K562 (cell line): ENCODE measurements around the gene GXYLT2. TPM values are rescaled to one million over a fixed set of nuclear protein-coding genes. Genes with fewer than 3 reads are reported as not detected.
A peak's percentile ranks its signal among the peaks of the same experiment; 100 is the strongest.

Experiments
- ATAC-seq: fragments of 200-7000 bp; cut with Tn5 transposase; 3 replicates; pipeline ENCODE4 v1.9.1; 2020; ENCODE audit warnings: moderate library complexity
- BruUV-seq: library from RNA; stranded (reverse); fragments of 400-500 nt; replicated peaks from 2 replicates; lab custom pipeline; 2021; lab: Mats Ljungman, UMichigan
- CTCF ChIA-PET: fragments of 300-600 bp; formaldehyde crosslinking; extraction: SDS; loops from one replicate; lab custom pipeline; 2021; ENCODE audit warnings: low intra/inter-chr PET ratio; lab: Yijun Ruan, JAX
- POLR2A ChIA-PET: fragments of 300-600, 350-650 bp; sonication (Branson Sonifier 250); formaldehyde crosslinking; extraction: SDS; loops from one replicate; lab custom pipeline; 2021; ENCODE audit warnings: antibody characterized with exemption, inconsistent platforms; lab: Yijun Ruan, JAX
- DNase-seq, 4 experiments: peaks; one replicate each; pipeline versions ENCODE4 v3.0.0 to v3.0.0-alpha.2; 2011 to 2018; ENCODE audit warnings: low spot score in 3 of 4, mixed read lengths in 3 of 4; ENCODE audit errors: extremely low read depth in 1 of 4
- FAIRE-seq: peaks from 2 replicates; lab custom pipeline; 2011; peaks lifted over from hg19 to GRCh38; lab: Jason Lieb, UNC
- H2AFZ ChIP-seq: 2 replicates; pipeline ENCODE4 v1.6.0; 2011; ENCODE audit warnings: low read depth, low read length, control low read depth, inconsistent platforms
- H3K27ac ChIP-seq: fragments of 200-600 bp; 3 replicates; pipeline ENCODE4 v1.8.0; 2011; ENCODE audit warnings: low read depth, mild to moderate bottlenecking, control low read depth, inconsistent platforms, low read length, moderate library complexity, mixed read lengths; ENCODE audit errors: extremely low read depth
- H3K27me3 ChIP-seq, 2 experiments: fragments of 300-600 bp in 1 of 2; 2 replicates in 1 of 2; 3 replicates in 1 of 2; pipeline versions ENCODE4 v1.6.0 to v1.8.0; 2011; ENCODE audit warnings: inconsistent platforms in 2 of 2, low read length in 2 of 2, mild to moderate bottlenecking in 1 of 2, mixed read lengths in 1 of 2, moderate library complexity in 1 of 2; ENCODE audit not compliant: control insufficient read depth in 2 of 2, insufficient read depth in 2 of 2
- H3K36me3 ChIP-seq: fragments of 300-600 bp; 3 replicates; pipeline ENCODE4 v1.8.0; 2011; ENCODE audit warnings: mild to moderate bottlenecking, low read length, inconsistent platforms; ENCODE audit not compliant: control insufficient read depth, insufficient read depth
- H3K4me1 ChIP-seq, 2 experiments: fragments of 200-600 bp in 1 of 2; replicated peaks in 1 of 2; 2 replicates in 1 of 2; 3 replicates in 1 of 2; pipeline versions ENCODE4 v1.5.1 to v1.8.0; 2011; ENCODE audit warnings: inconsistent platforms in 2 of 2, low read length in 2 of 2, mild to moderate bottlenecking in 1 of 2, mixed read lengths in 1 of 2, moderate library complexity in 1 of 2; ENCODE audit not compliant: control insufficient read depth in 2 of 2, insufficient read depth in 2 of 2
- H3K4me2 ChIP-seq: 2 replicates; pipeline ENCODE4 v1.6.1; 2011; ENCODE audit warnings: low read length, control low read depth, inconsistent platforms, mixed read lengths; ENCODE audit not compliant: insufficient read depth
- H3K4me3 ChIP-seq: fragments of 200-600 bp; sonication (generic), shearing (Covaris generic); 2 replicates; pipeline ENCODE4 v1.5.1; 2016; ENCODE audit warnings: control low read depth, inconsistent platforms
- H3K79me2 ChIP-seq: fragments of 200-600 bp; 3 replicates; pipeline ENCODE4 v1.8.0; 2011; ENCODE audit warnings: low read length, inconsistent platforms; ENCODE audit not compliant: control insufficient read depth, insufficient read depth
- H3K9ac ChIP-seq, 2 experiments: 2 replicates each; pipeline versions ENCODE4 v1.6.0 to v1.6.1; 2011; ENCODE audit warnings: low read depth in 2 of 2, low read length in 2 of 2, control low read depth in 1 of 2, inconsistent platforms in 1 of 2, mild to moderate bottlenecking in 1 of 2, mixed read lengths in 1 of 2; ENCODE audit not compliant: insufficient read depth in 1 of 2
- H3K9me1 ChIP-seq: one replicate; pipeline ENCODE4 v1.6.0; 2011; ENCODE audit warnings: inconsistent platforms, mild to moderate bottlenecking, low read length, moderate library complexity; ENCODE audit not compliant: control insufficient read depth, insufficient read depth
- H3K9me3 ChIP-seq: replicated peaks from 2 replicates; pipeline ENCODE4 v1.5.1; 2011; ENCODE audit warnings: low read depth, low read length, inconsistent platforms; ENCODE audit not compliant: control insufficient read depth, insufficient read depth
- H4K20me1 ChIP-seq: replicated peaks from 2 replicates; pipeline ENCODE4 v1.6.1; 2011; ENCODE audit warnings: low read length, inconsistent platforms, mixed read lengths; ENCODE audit not compliant: control insufficient read depth, insufficient read depth
- BACH1 ChIP-seq: fragments of 200-800 bp; sonication (Bioruptor generic); IDR thresholded peaks from 2 replicates; pipeline ENCODE4 v1.6.1; 2016; ENCODE audit warnings: missing genetic modification characterization, missing compliant biosample characterization
- CEBPB ChIP-seq: fragments of 450-650 bp; IDR thresholded peaks from 2 replicates; pipeline ENCODE4 v1.6.1; 2016; ENCODE audit warnings: missing genetic modification characterization, missing compliant biosample characterization
- CEBPG ChIP-seq, 3 experiments: fragments of 200-800 bp in 1 of 3; sonication (Bioruptor generic) in 1 of 3; sonication (generic) in 1 of 3; formaldehyde crosslinking in 1 of 3; IDR thresholded peaks in 2 of 3; conservative IDR thresholded peaks in 1 of 3; 2 replicates each; pipeline versions ENCODE4 v1.6.1 to v1.8.0; 2016 to 2022; ENCODE audit warnings: missing compliant biosample characterization in 2 of 3, missing genetic modification characterization in 2 of 3, mild to moderate bottlenecking in 1 of 3, missing genetic modification reagents in 1 of 3
- DEAF1 ChIP-seq: fragments of 450-650 bp; formaldehyde crosslinking; IDR thresholded peaks from 2 replicates; pipeline ENCODE4 v1.4.0; 2020; ENCODE audit warnings: mild to moderate bottlenecking, moderate library complexity
- FOXJ2 ChIP-seq: fragments of 200-800 bp; sonication (Bioruptor generic); IDR thresholded peaks from 2 replicates; pipeline ENCODE4 v1.6.1; 2016; ENCODE audit warnings: missing genetic modification characterization, missing compliant biosample characterization
- LEF1 ChIP-seq: fragments of 450-650 bp; IDR thresholded peaks from 2 replicates; pipeline ENCODE4 v1.6.1; 2016; ENCODE audit warnings: mild to moderate bottlenecking
- RFX1 ChIP-seq: fragments of 450-650 bp; IDR thresholded peaks from 2 replicates; pipeline ENCODE4 v1.6.1; 2016; ENCODE audit warnings: mild to moderate bottlenecking, moderate library complexity
- SUPT5H ChIP-seq: fragments of 450-650 bp; IDR thresholded peaks from 2 replicates; pipeline ENCODE4 v1.6.1; 2016
- ZNF184 ChIP-seq: sonication (generic); formaldehyde crosslinking; IDR thresholded peaks from 2 replicates; pipeline ENCODE4 v1.5.0; 2020; ENCODE audit warnings: missing genetic modification reagents
- WGBS: fragments of 100-300 bp; shearing (Covaris generic); methylation state at CpG from one replicate; pipeline ENCODE4 v1.1.6; 2016; ENCODE audit warnings: low coverage, mixed read lengths; ENCODE audit not compliant: insufficient coverage; ENCODE audit errors: missing lambda C conversion rate; 5-methylcytosine and 5-hydroxymethylcytosine counted together
- in situ Hi-C: fragments of 300-500 bp; cut with MboI; formaldehyde crosslinking; loops from 4 replicates; pipeline ENCODE4 v1.15.0; 2018; ENCODE audit warnings: inconsistent platforms, mixed read lengths
- intact Hi-C: fragments of 100-400 bp; cut with micrococcal nuclease; formaldehyde crosslinking; loops from 2 replicates; pipeline ENCODE4 v1.14.2; 2022
- polyA plus RNA-seq, 8 experiments: library from polyadenylated mRNA; depleted of rRNA in 4 of 8; stranded (reverse) in 5 of 8; unstranded in 3 of 8; fragments of >200 nt; fragmentation: Nextera tagmentation in 2 of 8; fragmentation: Illumina TruSeq in 1 of 8; extraction: Ambion mirVana in 2 of 8; extraction: Trizol in 1 of 8; gene quantifications; 2 replicates each; pipeline versions ENCODE4 v1.2.1 to v1.2.3, GENCODE V29; 2011 to 2014; ENCODE audit warnings: inconsistent platforms in 1 of 8, missing spikeins in 1 of 8
- total RNA-seq, 7 experiments: library from RNA; depleted of rRNA in 6 of 7; stranded (reverse); fragments of >200 nt in 6 of 7; fragmentation: Illumina TruSeq in 2 of 7; extraction: Trizol in 2 of 7; gene quantifications; 2 replicates each; pipeline versions ENCODE4 v1.2.1 to v1.2.3, GENCODE V29; 2011 to 2021; ENCODE audit warnings: low replicate concordance in 1 of 7

Gene GXYLT2
- total and polyA plus RNA-seq, 9 of the 15 experiments (the other 6 are each of a cell fraction or from before 2014, with no cell fraction given) = 0.71 to 6.0 (median 3.3) TPM

GRCh38 chr3:72960812-72961518, 73.1 kb downstream of the GXYLT2 start:
- in situ Hi-C loops = no loop called here

More at GRCh38 chr3:72960812-72961518, 73.1 kb downstream of the GXYLT2 start:
- H4K20me1 ChIP-seq = no peaks in the 10 kb centered on the region
- no peaks in the 10 kb centered on the region for H3K9me1 ChIP-seq
- H3K4me3 ChIP-seq = no peak overlapping the region
- H3K9me3 ChIP-seq = no peaks in the 10 kb centered on the region
- BruUV-seq = no TSS peak
- POLR2A ChIA-PET = no interaction called here
- ATAC-seq (peak; percentile 49; the same call in 1 of the 3 replicates), FAIRE-seq (no peak), DNase-seq (peak in 1 of 4 experiments; percentile 12)
- intact Hi-C loops = no loop called here
- H3K4me2 ChIP-seq = no peak overlapping the region
- H3K4me1 ChIP-seq = no peaks in the 10 kb centered on the region
- no peak overlapping the region for H3K27ac ChIP-seq
- no peaks in the 10 kb centered on the region for H3K36me3 ChIP-seq
- WGBS = 37% methylated on average over 6 of the region's 7 CpGs
- no peaks in the 10 kb centered on the region for H3K27me3 ChIP-seq
- CTCF ChIA-PET = no interaction called here
- TF ChIP-seq SUPT5H = no peak
- TF ChIP-seq ZNF184 (CRISPR knock-in tag) = no peak
- no peak for TF ChIP-seq DEAF1 (CRISPR knock-in tag)
- TF ChIP-seq FOXJ2 = peak; percentile 96
- no peak for TF ChIP-seq BACH1 (tag)
- 0 out of 2 replicates have a peak, but pooled peaks have one; percentile 25 for TF ChIP-seq CEBPB (tag)
- peak; percentile 44 for TF ChIP-seq RFX1
- no peak for TF ChIP-seq CEBPG (CRISPR knock-in tag; IDR thresholded peaks at IDR 0.05)
- TF ChIP-seq CEBPG (tag; conservative IDR thresholded peaks at IDR 0.05 in 1 of 2, IDR thresholded peaks at IDR 0.05 in 1 of 2) = peak; percentile 46 to 67; a peak in 3 of 4 replicates
- TF ChIP-seq LEF1 = no peak
- H2AFZ ChIP-seq = no peak overlapping the region
- no peak overlapping the region for H3K9ac ChIP-seq
- H3K79me2 ChIP-seq = no peaks in the 10 kb centered on the region
